COLO829 (cell line): ENCODE results near the gene DDX27.

ENCODE experiments used
- DNase-seq: peaks from one replicate; pipeline ENCODE4 v3.0.0; 2012; ENCODE audit warnings: low spot score

DDX27 gene

GRCh38 chr20:49278818-49279676, 59.8 kb downstream of the DDX27 start:
- no peak for DNase-seq

GRCh38 chr20:49279677-49280462, 60.7 kb downstream of the DDX27 start:
- DNase-seq, result no peak

GRCh38 chr20:49280463-49281058, 61.3 kb downstream of the DDX27 start:
- DNase-seq, result no peak

- no peak for DNase-seq
Observed at GRCh38 chr20:49281059-49281912, 62.1 kb downstream of the DDX27 start.

GRCh38 chr20:49281913-49282467, 62.8 kb downstream of the DDX27 start:
- DNase-seq, result no peak

DNA sequence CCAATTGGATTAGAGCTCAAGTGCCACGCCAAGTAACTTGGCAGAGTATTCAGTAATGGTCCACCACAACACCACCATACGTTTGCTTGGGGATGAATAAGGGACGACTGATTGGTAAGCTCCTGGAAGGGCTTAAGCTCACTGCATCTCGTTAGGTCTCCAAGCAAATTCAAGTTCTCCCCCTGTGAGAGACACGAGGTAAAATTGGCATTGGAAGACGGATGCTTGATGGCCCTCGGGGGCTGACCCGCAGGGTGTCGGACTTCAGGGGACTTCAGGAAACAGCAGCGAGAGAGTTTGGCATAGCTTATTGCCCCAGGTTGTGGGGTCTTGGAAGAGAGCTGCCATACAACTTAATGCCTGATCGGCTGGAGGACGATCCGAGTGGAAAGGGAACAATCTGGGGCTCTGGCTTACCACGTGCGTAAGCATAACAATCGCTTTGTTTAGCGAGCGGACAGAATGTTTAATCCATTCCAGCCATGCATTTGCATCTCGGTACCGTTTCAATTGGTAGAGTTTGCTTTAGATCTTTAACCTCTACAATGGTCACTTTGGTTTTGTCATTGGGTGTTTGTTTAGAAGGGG, 63.5 kb downstream of the DDX27 start:
- no peak for DNase-seq

- no peak for DNase-seq
Observed at GRCh38 chr20:49283176-49283702, 64.0 kb downstream of the DDX27 start.

- no peak for DNase-seq
Observed at GRCh38 chr20:49283703-49284625, 64.7 kb downstream of the DDX27 start.

GRCh38 chr20:49284818-49285217, 65.6 kb downstream of the DDX27 start:
- no peak for DNase-seq

DNA sequence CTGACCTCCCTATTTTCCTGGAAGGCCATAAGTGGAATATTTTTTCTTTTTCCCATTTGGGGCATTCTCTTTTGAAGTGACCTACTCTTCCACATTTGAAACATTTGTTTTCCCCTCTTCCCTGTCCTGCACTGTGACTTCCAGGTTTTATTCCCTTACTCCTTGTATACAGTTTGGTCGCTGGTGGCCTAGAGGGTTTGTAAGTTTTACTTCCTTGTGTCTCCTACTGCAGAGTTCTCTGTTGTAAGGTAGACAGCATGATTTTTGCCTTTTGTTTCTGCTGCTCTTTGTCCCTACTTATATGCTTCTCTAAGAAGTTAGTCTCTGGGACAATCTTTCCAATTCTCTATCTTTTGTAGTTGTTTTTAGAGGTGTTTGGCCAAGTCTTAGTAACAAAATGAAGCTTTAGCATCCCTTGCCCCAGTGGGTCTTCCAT, 66.0 kb downstream of the DDX27 start:
- no peak for DNase-seq

- no peak for DNase-seq
Observed at GRCh38 chr20:49285813-49286494, 66.7 kb downstream of the DDX27 start.

- DNase-seq, result no peak
Observed at GRCh38 chr20:49286689-49287551, 67.7 kb downstream of the DDX27 start.

- no peak for DNase-seq
Observed at GRCh38 chr20:49287555-49288249, 68.5 kb downstream of the DDX27 start.

DNA sequence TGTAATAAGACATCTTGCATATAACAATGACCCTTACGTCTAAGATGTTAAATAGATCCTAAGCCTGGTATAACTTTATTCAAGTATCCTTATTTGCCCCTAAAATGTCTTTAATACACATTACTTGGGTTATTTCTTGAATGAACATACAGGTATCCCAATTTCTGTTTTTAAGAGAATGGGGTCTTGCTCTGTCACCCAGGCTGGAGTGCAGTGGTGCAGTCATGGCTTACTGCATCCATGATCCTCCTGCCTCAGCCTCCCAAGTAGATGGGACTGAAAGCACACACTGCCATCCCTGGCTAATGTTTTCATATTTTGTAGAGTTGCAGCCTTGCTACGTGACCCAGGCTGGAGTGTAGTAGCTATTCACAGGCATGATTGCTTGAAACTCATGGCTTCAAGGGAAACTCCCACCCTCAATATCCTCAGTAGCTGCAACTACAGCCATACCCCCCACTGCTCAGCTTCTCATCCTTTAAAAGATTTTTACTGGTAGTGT, 69.1 kb downstream of the DDX27 start:
- DNase-seq, result no peak

- no peak for DNase-seq
Observed at GRCh38 chr20:49288784-49289696, 69.8 kb downstream of the DDX27 start.

- DNase-seq, result no peak
Observed at GRCh38 chr20:49290608-49291191, 71.5 kb downstream of the DDX27 start.
